HCT116 (cell line): ENCODE data around the gene SLC16A10. TPM values are rescaled to one million over a fixed set of nuclear protein-coding genes. Genes with fewer than 3 reads are reported as not detected.

Experiments
- ATAC-seq: fragments of 200-7000 bp; cut with Tn5 transposase; 2 replicates; pipeline ENCODE4 v1.9.1; 2020; ENCODE audit warnings: mild to moderate bottlenecking, moderate library complexity
- BruUV-seq: library from RNA; stranded (reverse); fragments of 400-500 nt; replicated peaks from 2 replicates; lab custom pipeline; 2021; lab: Mats Ljungman, UMichigan
- CTCF ChIA-PET: fragments of 300-600 bp; sonication (Branson Sonifier 250); formaldehyde crosslinking; loops from one replicate; lab custom pipeline; 2021; ENCODE audit warnings: antibody characterized with exemption; lab: Charles Lee
- POLR2A ChIA-PET: fragments of 300-600, 350-600 bp; sonication (Branson Sonifier 250); formaldehyde crosslinking; loops from one replicate; lab custom pipeline; 2021; ENCODE audit warnings: antibody characterized with exemption; lab: Charles Lee
- RAD21 ChIA-PET, 2 experiments: fragments of 300-600 bp; sonication (Branson Sonifier 250); formaldehyde crosslinking; loops; one replicate each; lab custom pipeline; 2023; ENCODE audit warnings: low total read pairs in 2 of 2; ENCODE audit not compliant: uncharacterized antibody in 2 of 2, unreplicated experiment in 2 of 2, low non-redundant PET in 1 of 2; lab: Charles Lee
- DNase-seq: peaks from one replicate; pipeline ENCODE4 v3.0.0-alpha.2; 2010; ENCODE audit warnings: low read depth, low spot score
- H2AFZ ChIP-seq: fragments of 200-600 bp; shearing (Covaris generic), sonication (generic); 2 replicates; pipeline ENCODE4 v1.6.1; 2017; ENCODE audit warnings: low read depth, mixed run types, mixed read lengths, antibody characterized with exemption, low read length; ENCODE audit not compliant: poor library complexity, severe bottlenecking
- H3K27ac ChIP-seq: 2 replicates; pipeline ENCODE4 v1.5.1; 2012; ENCODE audit warnings: low read depth, low read length
- H3K27me3 ChIP-seq: fragments of 200-600 bp; sonication (generic); 2 replicates; pipeline ENCODE4 v1.6.1; 2016; ENCODE audit warnings: mixed run types, low read length, mixed read lengths; ENCODE audit not compliant: insufficient read depth
- H3K36me3 ChIP-seq, 2 experiments: fragments of 200-500 bp in 1 of 2; fragments of 200-600 bp in 1 of 2; sonication (Bioruptor generic) in 1 of 2; sonication (generic) in 1 of 2; 2 replicates each; pipeline versions ENCODE4 v1.5.1 to v1.6.1; 2014 to 2016; ENCODE audit warnings: low read length in 2 of 2, inconsistent platforms in 1 of 2, mixed read lengths in 1 of 2, mixed run types in 1 of 2; ENCODE audit not compliant: insufficient read depth in 2 of 2, control insufficient read depth in 1 of 2
- H3K4me1 ChIP-seq, 2 experiments: fragments of 200-600 bp in 1 of 2; sonication (generic) in 1 of 2; 2 replicates each; pipeline versions ENCODE4 v1.5.1 to v1.6.1; 2012 to 2017; ENCODE audit warnings: low read length in 2 of 2, inconsistent platforms in 1 of 2, mild to moderate bottlenecking in 1 of 2, mixed read lengths in 1 of 2, mixed run types in 1 of 2, moderate library complexity in 1 of 2; ENCODE audit not compliant: insufficient read depth in 2 of 2, control insufficient read depth in 1 of 2
- H3K4me2 ChIP-seq: fragments of 200-600 bp; sonication (generic); 2 replicates; pipeline ENCODE4 v1.6.1; 2017; ENCODE audit warnings: mixed run types, low read length, mixed read lengths
- H3K4me3 ChIP-seq, 2 experiments: fragments of 200-600 bp in 1 of 2; sonication (generic) in 1 of 2; replicated peaks in 1 of 2; 2 replicates each; pipeline ENCODE4 v1.5.1; 2011 to 2016; ENCODE audit warnings: low read length in 2 of 2, control low read depth in 1 of 2, low read depth in 1 of 2, mild to moderate bottlenecking in 1 of 2, mixed read lengths in 1 of 2, mixed run types in 1 of 2
- H3K79me2 ChIP-seq: fragments of 200-600 bp; sonication (generic); 2 replicates; pipeline ENCODE4 v1.6.1; 2017; ENCODE audit warnings: mild to moderate bottlenecking, mixed run types, low read length, moderate library complexity, mixed read lengths; ENCODE audit not compliant: insufficient read depth
- H3K9ac ChIP-seq: fragments of 200-600 bp; sonication (generic); 2 replicates; pipeline ENCODE4 v1.6.1; 2016; ENCODE audit warnings: low read length, mixed read lengths
- H3K9me2 ChIP-seq: fragments of 200-600 bp; sonication (generic), shearing (Covaris generic); 2 replicates; pipeline ENCODE4 v1.6.1; 2017; ENCODE audit warnings: mixed run types, mild to moderate bottlenecking, moderate library complexity; ENCODE audit not compliant: insufficient read depth
- H3K9me3 ChIP-seq, 2 experiments: fragments of 200-500 bp in 1 of 2; fragments of 200-600 bp in 1 of 2; sonication (Bioruptor generic) in 1 of 2; sonication (generic) in 1 of 2; 2 replicates each; pipeline ENCODE4 v1.6.1; 2014 to 2017; ENCODE audit warnings: low read length in 2 of 2, mixed read lengths in 2 of 2, inconsistent platforms in 1 of 2, low read depth in 1 of 2, mild to moderate bottlenecking in 1 of 2, mixed run types in 1 of 2, moderate library complexity in 1 of 2; ENCODE audit not compliant: control insufficient read depth in 1 of 2, insufficient read depth in 1 of 2
- H4K20me1 ChIP-seq: fragments of 200-600 bp; sonication (generic), shearing (Covaris generic); 2 replicates; pipeline ENCODE4 v1.6.1; 2017; ENCODE audit warnings: mixed run types, mild to moderate bottlenecking, moderate library complexity; ENCODE audit not compliant: insufficient read depth
- EGR1 ChIP-seq: IDR thresholded peaks from 2 replicates; pipeline ENCODE4 v1.6.1; 2012; ENCODE audit warnings: low read depth
- ELF1 ChIP-seq: IDR thresholded peaks from 2 replicates; pipeline ENCODE4 v1.6.1; 2012; ENCODE audit warnings: low read depth, borderline replicate concordance
- EZH2phosphoT487 ChIP-seq: fragments of 200-600 bp; IDR thresholded peaks from 2 replicates; pipeline ENCODE4 v1.6.1; 2018; ENCODE audit warnings: antibody characterized with exemption, borderline replicate concordance
- FOSL1 ChIP-seq: IDR thresholded peaks from 2 replicates; pipeline ENCODE4 v1.6.1; 2012; ENCODE audit warnings: low read depth
- JUND ChIP-seq: IDR thresholded peaks from 2 replicates; pipeline ENCODE4 v1.6.1; 2012
- POLR2A ChIP-seq: IDR thresholded peaks from 2 replicates; pipeline ENCODE4 v1.7.0; 2011; ENCODE audit warnings: borderline replicate concordance; ENCODE audit not compliant: insufficient read depth, insufficient read length; ENCODE audit errors: extremely low read depth
- POLR2AphosphoS5 ChIP-seq: IDR thresholded peaks from 2 replicates; pipeline ENCODE4 v1.6.1; 2011; ENCODE audit warnings: mild to moderate bottlenecking, low read depth, low read length, moderate library complexity
- REST ChIP-seq: IDR thresholded peaks from 2 replicates; pipeline ENCODE4 v1.6.1; 2012; ENCODE audit warnings: low read depth
- SIN3A ChIP-seq: IDR thresholded peaks from 2 replicates; pipeline ENCODE4 v1.6.1; 2012; ENCODE audit warnings: low read depth
- SP1 ChIP-seq: IDR thresholded peaks from 2 replicates; pipeline ENCODE4 v1.6.1; 2012; ENCODE audit warnings: low read depth
- SRF ChIP-seq: IDR thresholded peaks from 2 replicates; pipeline ENCODE4 v1.6.1; 2012; ENCODE audit warnings: low read depth
- TCF7L2 ChIP-seq: IDR thresholded peaks from 2 replicates; pipeline ENCODE4 v1.7.0; 2011; ENCODE audit warnings: borderline replicate concordance, inconsistent platforms; ENCODE audit not compliant: insufficient read depth, insufficient read length; ENCODE audit errors: extremely low read depth
- YY1 ChIP-seq: IDR thresholded peaks from 2 replicates; pipeline ENCODE4 v1.6.1; 2011; ENCODE audit warnings: low read length, low read depth, moderate library complexity, mild to moderate bottlenecking; ENCODE audit not compliant: insufficient replicate concordance; ENCODE audit errors: extremely low read depth
- ZFX ChIP-seq: fragments of 450-650 bp; IDR thresholded peaks from 2 replicates; pipeline ENCODE4 v1.6.1; 2017
- ZNF274 ChIP-seq: fragments of 200-500 bp; sonication (Bioruptor generic); IDR thresholded peaks from 2 replicates; pipeline ENCODE4 v1.6.1; 2014; ENCODE audit warnings: mild to moderate bottlenecking, low read depth, low read length, inconsistent platforms
- intact Hi-C: fragments of 100-400 bp; cut with micrococcal nuclease; formaldehyde crosslinking; loops from 2 replicates; pipeline ENCODE4 v1.10.0; 2022
- total RNA-seq: library from RNA; stranded (reverse); gene quantifications from one replicate; pipeline ENCODE4 v1.2.1, GENCODE V29; 2021; ENCODE audit not compliant: unreplicated experiment
- TF ChIP-seq, protein P1 (sequence below), 3 experiments: fragments of 200-600 bp in 1 of 3; sonication (generic) in 1 of 3; IDR thresholded peaks in 2 of 3; conservative IDR thresholded peaks in 1 of 3; 2 replicates each; pipeline ENCODE4 v1.5.1; 2012 to 2017; ENCODE audit warnings: low read depth in 2 of 3, low read length in 2 of 3, antibody characterized with exemption in 1 of 3, borderline replicate concordance in 1 of 3, control low read depth in 1 of 3, mild to moderate bottlenecking in 1 of 3, mixed read lengths in 1 of 3, mixed run types in 1 of 3, moderate library complexity in 1 of 3; ENCODE audit not compliant: insufficient read depth in 1 of 3
- TF ChIP-seq, protein P2 (sequence below): IDR thresholded peaks from 2 replicates; pipeline ENCODE4 v1.6.1; 2012

Gene SLC16A10
- total RNA-seq, 1 experiment from 2014 or later, result 8.3 TPM

DNA sequence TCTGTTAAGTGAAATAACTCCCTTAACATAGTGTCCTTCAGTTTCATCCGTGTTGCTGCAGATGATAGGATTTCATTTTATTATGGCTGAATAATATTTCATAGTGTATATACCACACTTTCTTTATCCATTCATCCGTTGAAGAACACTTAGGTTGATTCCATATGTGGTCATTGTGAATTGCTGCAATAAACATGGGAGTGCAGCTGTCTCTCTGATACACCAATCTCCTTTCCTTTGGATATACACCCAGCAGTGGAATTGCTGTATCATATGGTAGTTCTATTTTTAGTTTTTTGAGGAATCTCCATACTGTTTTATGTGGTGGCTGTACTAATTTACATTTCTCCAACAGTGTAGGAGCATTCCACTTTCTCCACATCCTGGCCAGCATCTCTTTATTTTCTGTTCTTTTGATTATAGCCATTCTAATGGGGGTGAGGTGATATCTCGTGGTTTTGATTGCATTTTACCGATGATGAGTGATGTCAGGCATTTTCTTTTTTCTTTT, 193.2 kb downstream of the SLC16A10 start:
- intact Hi-C loops, result no loop called here
- Histone ChIP-seq H3K4me2 (no peak overlapping the region), H3K9ac (no peak overlapping the region), H3K27me3 (no peaks in the 10 kb centered on the region), H3K4me3 (no peak overlapping the region), H3K27ac (no peak overlapping the region), H4K20me1 (no peaks in the 10 kb centered on the region), H3K4me1 (no peaks in the 10 kb centered on the region), H3K36me3 (peaks cover 7 to 8% of the 10 kb centered on the region in 2 experiments), H3K79me2 (no peaks in the 10 kb centered on the region), H3K9me2 (no peaks in the 10 kb centered on the region), H2AFZ (no peak overlapping the region), H3K9me3 (no peaks in the 10 kb centered on the region; a peak in 1 of 4 replicates)
- ChIA-PET CTCF (no interaction called here), POLR2A (no interaction called here), RAD21 (no interaction called here)
- no peak for ATAC-seq
- TF ChIP-seq POLR2AphosphoS5 (no peak), YY1 (no peak), ELF1 (no peak), TCF7L2 (no peak), JUND (no peak), FOSL1 (no peak), POLR2A (no peak), SP1 (no peak), EZH2phosphoT487 (no peak), EGR1 (no peak), SRF (no peak), ZFX (no peak), SIN3A (no peak), REST (no peak), ZNF274 (no peak)
- TF ChIP-seq, protein P1, sequence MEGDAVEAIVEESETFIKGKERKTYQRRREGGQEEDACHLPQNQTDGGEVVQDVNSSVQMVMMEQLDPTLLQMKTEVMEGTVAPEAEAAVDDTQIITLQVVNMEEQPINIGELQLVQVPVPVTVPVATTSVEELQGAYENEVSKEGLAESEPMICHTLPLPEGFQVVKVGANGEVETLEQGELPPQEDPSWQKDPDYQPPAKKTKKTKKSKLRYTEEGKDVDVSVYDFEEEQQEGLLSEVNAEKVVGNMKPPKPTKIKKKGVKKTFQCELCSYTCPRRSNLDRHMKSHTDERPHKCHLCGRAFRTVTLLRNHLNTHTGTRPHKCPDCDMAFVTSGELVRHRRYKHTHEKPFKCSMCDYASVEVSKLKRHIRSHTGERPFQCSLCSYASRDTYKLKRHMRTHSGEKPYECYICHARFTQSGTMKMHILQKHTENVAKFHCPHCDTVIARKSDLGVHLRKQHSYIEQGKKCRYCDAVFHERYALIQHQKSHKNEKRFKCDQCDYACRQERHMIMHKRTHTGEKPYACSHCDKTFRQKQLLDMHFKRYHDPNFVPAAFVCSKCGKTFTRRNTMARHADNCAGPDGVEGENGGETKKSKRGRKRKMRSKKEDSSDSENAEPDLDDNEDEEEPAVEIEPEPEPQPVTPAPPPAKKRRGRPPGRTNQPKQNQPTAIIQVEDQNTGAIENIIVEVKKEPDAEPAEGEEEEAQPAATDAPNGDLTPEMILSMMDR (IDR thresholded peaks at IDR 0.05 in 2 of 3, conservative IDR thresholded peaks at IDR 0.05 in 1 of 3; ENCODE audit: borderline replicate concordance in 1 of 3, insufficient read depth in 1 of 3, low read depth in 2 of 3, low read length in 2 of 3), result no peak
- TF ChIP-seq, protein P2, sequence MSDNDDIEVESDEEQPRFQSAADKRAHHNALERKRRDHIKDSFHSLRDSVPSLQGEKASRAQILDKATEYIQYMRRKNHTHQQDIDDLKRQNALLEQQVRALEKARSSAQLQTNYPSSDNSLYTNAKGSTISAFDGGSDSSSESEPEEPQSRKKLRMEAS, result no peak
- DNase-seq, result no peak
- BruUV-seq, result no TSS peak
